Thoracic aorta (tissue), 2 donors: ENCODE results near the gene GDPD2. TPM values are rescaled to one million over a fixed set of nuclear protein-coding genes. Genes with fewer than 3 reads are reported as not detected.

ENCODE experiments used
- ATAC-seq: fragments of 150-250 bp; one replicate; pipeline ENCODE4 v1.8.0; 2017; ENCODE audit warnings: low read depth; ENCODE audit not compliant: insufficient number of reproducible peaks, low FRiP score
- DNase-seq: peaks from one replicate; pipeline ENCODE4 v3.0.0-alpha.2; 2020; ENCODE audit warnings: low spot score
- H3K27ac ChIP-seq, 2 donors: fragments of 200-600 bp; sonication (generic); 1 replicate in 1 of 2; 2 replicates in 1 of 2; pipeline ENCODE4 v1.5.1; 2016; ENCODE audit warnings: mild to moderate bottlenecking in 2 of 2, moderate library complexity in 2 of 2
- H3K27me3 ChIP-seq: fragments of 200-600 bp; sonication (generic); replicated peaks from 2 replicates; pipeline ENCODE4 v1.6.0; 2016; ENCODE audit warnings: mild to moderate bottlenecking; ENCODE audit not compliant: insufficient read depth
- H3K36me3 ChIP-seq: fragments of 200-600 bp; sonication (generic); one replicate; pipeline ENCODE4 v1.5.1; 2016
- H3K4me1 ChIP-seq, 2 donors: fragments of 200-600 bp; sonication (generic); 1 replicate in 1 of 2; 2 replicates in 1 of 2; pipeline versions ENCODE4 v1.5.1 to v1.6.0; 2016; ENCODE audit warnings: low read depth in 2 of 2, mild to moderate bottlenecking in 1 of 2; ENCODE audit not compliant: control insufficient read depth in 1 of 2
- H3K4me3 ChIP-seq: fragments of 200-600 bp; sonication (generic); 2 replicates; pipeline ENCODE4 v1.5.1; 2016; ENCODE audit warnings: mild to moderate bottlenecking
- H3K9me3 ChIP-seq: fragments of 200-600 bp; sonication (generic); 2 replicates; pipeline ENCODE4 v1.5.1; 2016
- CTCF ChIP-seq: fragments of 200-600 bp; sonication (generic); IDR thresholded peaks from one replicate; pipeline ENCODE4 v1.5.1; 2019; ENCODE audit warnings: antibody characterized with exemption
- total RNA-seq, 2 donors: library from RNA; depleted of rRNA; stranded (reverse); fragments of >200 nt; gene quantifications; one replicate each; pipeline versions ENCODE4 v1.1.0 to v1.2.3, GENCODE V29; 2016

GDPD2 gene
- total RNA-seq, 2 donors from 2014 or later: not detected

- no peak for TF ChIP-seq CTCF
- Histone ChIP-seq H3K27ac (no peak overlapping the region), H3K27me3 (no peaks in the 10 kb centered on the region), H3K4me1 (peaks cover 2 to 16% of the 10 kb centered on the region in 2 donors), H3K36me3 (no peaks in the 10 kb centered on the region), H3K9me3 (no peaks in the 10 kb centered on the region), H3K4me3 (no peak overlapping the region)
- no peak for DNase-seq
- no peak for ATAC-seq
Measured at GRCh38 chrX:70439016-70439415, 15.9 kb downstream of the GDPD2 start.

GRCh38 chrX:70442224-70442623 is 19.1 kb downstream of the GDPD2 start:
- H3K27me3 ChIP-seq: no peaks in the 10 kb centered on the region
- no peak overlapping the region for H3K4me3 ChIP-seq
- H3K4me1 ChIP-seq: peaks cover 0 to 7% of the 10 kb centered on the region in 2 donors
- DNase-seq (no peak), ATAC-seq (no peak)
- H3K27ac ChIP-seq: no peak overlapping the region
- no peaks in the 10 kb centered on the region for H3K9me3 ChIP-seq
- TF ChIP-seq CTCF: no peak
- H3K36me3 ChIP-seq: no peaks in the 10 kb centered on the region

- Histone ChIP-seq H3K27me3 (no peaks in the 10 kb centered on the region), H3K27ac (no peak within 1 kb of the TSS), H3K9me3 (no peaks in the 10 kb centered on the region), H3K4me1 (peaks cover 0 to 7% of the 10 kb centered on the region in 2 donors), H3K4me3 (peak within 1 kb of the TSS; percentile 68), H3K36me3 (no peaks in the 10 kb centered on the region)
- ATAC-seq: no peak
- no peak for DNase-seq
- no peak for TF ChIP-seq CTCF
Measured at GRCh38 chrX:70444326-70444945, 21.3 kb downstream of the GDPD2 start, which contains the start of gene DLG3. Gene DLG3, plus strand, starts transcription at chrX:70444835. Its CDS starts 367 bp downstream, at chrX:70445202.

- TF ChIP-seq CTCF: no peak
- Histone ChIP-seq H3K36me3 (no peaks in the 10 kb centered on the region), H3K4me1 (peaks cover 0 to 7% of the 10 kb centered on the region in 2 donors), H3K27ac (no peak overlapping the region), H3K4me3 (peak overlapping the region; percentile 68), H3K27me3 (no peaks in the 10 kb centered on the region), H3K9me3 (no peaks in the 10 kb centered on the region)
- no peak for ATAC-seq
- no peak for DNase-seq
Measured at GRCh38 chrX:70444946-70445656, 22.0 kb downstream of the GDPD2 start.

- no peak for TF ChIP-seq CTCF
- H3K27me3 ChIP-seq: no peaks in the 10 kb centered on the region
- no peak for DNase-seq
- H3K9me3 ChIP-seq: no peaks in the 10 kb centered on the region
- ATAC-seq: no peak
- H3K27ac ChIP-seq: no peak overlapping the region
- H3K36me3 ChIP-seq: no peaks in the 10 kb centered on the region
- peaks cover 0 to 7% of the 10 kb centered on the region in 2 donors for H3K4me1 ChIP-seq
- H3K4me3 ChIP-seq: no peak overlapping the region
Measured at GRCh38 chrX:70445951-70446350, 22.8 kb downstream of the GDPD2 start.
